ENCODE results near the gene NACAD. TPM values are rescaled to one million over a fixed set of nuclear protein-coding genes. Genes with fewer than 3 reads are reported as not detected.

Gene NACAD
- total RNA-seq, 6 experiments from 2014 or later = 0.09 to 0.42 (median 0.12) TPM; not detected in 1

GRCh38 chr7:45092931-45093235, 4.1 kb upstream of the NACAD start:
- Histone ChIP-seq H3K27ac (no peak overlapping the region), H3K9me3 (no peaks in the 10 kb centered on the region), H3K27me3 (peaks cover 0 to 9% of the 10 kb centered on the region in 2 donors), H3K4me3 (no peak overlapping the region), H3K4me1 (peaks cover 0 to 6% (median 0%) of the 10 kb centered on the region in 4 donors), H3K36me3 (no peaks in the 10 kb centered on the region)
- ATAC-seq (no peak), DNase-seq (no peak)
- intact Hi-C loops (cut with DNase I) = no loop called here
- TF ChIP-seq POLR2A (IDR thresholded peaks at IDR 0.05) = no peak
- no peak for TF ChIP-seq CTCF (IDR thresholded peaks at IDR 0.05)
- 60% methylated on average over 1 of the region's 3 CpGs for WGBS (ENCODE audit: insufficient coverage, low coverage, low lambda C conversion rate, missing lambda C conversion rate)

GRCh38 chr7:45092100-45092930, 3.5 kb upstream of the NACAD start:
- no peak overlapping the region for H3K4me3 ChIP-seq
- DNase-seq (no peak), ATAC-seq (no peak)
- no peaks in the 10 kb centered on the region for H3K36me3 ChIP-seq
- H3K9me3 ChIP-seq = no peaks in the 10 kb centered on the region
- 55% methylated on average over 4 of the region's 7 CpGs for WGBS (ENCODE audit: insufficient coverage, low coverage, low lambda C conversion rate, missing lambda C conversion rate)
- H3K27ac ChIP-seq = no peak overlapping the region
- H3K4me1 ChIP-seq = peaks cover 0 to 6% (median 0%) of the 10 kb centered on the region in 4 donors
- H3K27me3 ChIP-seq = peaks cover 0 to 9% of the 10 kb centered on the region in 2 donors
- TF ChIP-seq CTCF (IDR thresholded peaks at IDR 0.05) (no peak), POLR2A (IDR thresholded peaks at IDR 0.05) (no peak)
- intact Hi-C loops (cut with DNase I) = no loop called here

- Histone ChIP-seq H3K4me1 (peaks cover 0 to 6% (median 0%) of the 10 kb centered on the region in 4 donors), H3K36me3 (no peaks in the 10 kb centered on the region), H3K27ac (no peak overlapping the region), H3K27me3 (peaks cover 0 to 9% of the 10 kb centered on the region in 2 donors), H3K9me3 (no peaks in the 10 kb centered on the region), H3K4me3 (peak overlapping the region; percentile 21 to 29 (median 25))
- 9% methylated on average over 4 of the region's 22 CpGs for WGBS (ENCODE audit: insufficient coverage, low coverage, low lambda C conversion rate, missing lambda C conversion rate)
- TF ChIP-seq CTCF (IDR thresholded peaks at IDR 0.05) (no peak), POLR2A (IDR thresholded peaks at IDR 0.05) (no peak)
- intact Hi-C loops (cut with DNase I) = no loop called here
- DNase-seq (no peak), ATAC-seq (peak in 3 of 4 donors; percentile 5 to 20 (median 17))
These were observed 647 bp upstream of the NACAD start for GRCh38 chr7:45089341-45089891.

GRCh38 chr7:45088146-45088701, 545 bp downstream of the NACAD start:
- H3K36me3 ChIP-seq = no peaks in the 10 kb centered on the region
- no peak for TF ChIP-seq CTCF (IDR thresholded peaks at IDR 0.05)
- TF ChIP-seq POLR2A (IDR thresholded peaks at IDR 0.05) = no peak
- peak overlapping the region in 1 of 3 donors; percentile 25 for H3K4me3 ChIP-seq
- peaks cover 0 to 6% (median 0%) of the 10 kb centered on the region in 4 donors for H3K4me1 ChIP-seq
- peaks cover 0 to 9% of the 10 kb centered on the region in 2 donors for H3K27me3 ChIP-seq
- no peak for ATAC-seq
- WGBS (ENCODE audit: insufficient coverage, low coverage, low lambda C conversion rate, missing lambda C conversion rate) = 15% methylated on average over 9 of the region's 29 CpGs
- DNase-seq = no peak
- no peaks in the 10 kb centered on the region for H3K9me3 ChIP-seq
- intact Hi-C loops (cut with DNase I) = no loop called here
- H3K27ac ChIP-seq = no peak overlapping the region

All from right lobe of liver (tissue), 6 donors.